ENCODE measurements around the gene TENM4. TPM values are rescaled to one million over a fixed set of nuclear protein-coding genes. Genes with fewer than 3 reads are reported as not detected.

Gene TENM4
- total RNA-seq, 1 donor from 2014 or later = 11.9 TPM

DNA sequence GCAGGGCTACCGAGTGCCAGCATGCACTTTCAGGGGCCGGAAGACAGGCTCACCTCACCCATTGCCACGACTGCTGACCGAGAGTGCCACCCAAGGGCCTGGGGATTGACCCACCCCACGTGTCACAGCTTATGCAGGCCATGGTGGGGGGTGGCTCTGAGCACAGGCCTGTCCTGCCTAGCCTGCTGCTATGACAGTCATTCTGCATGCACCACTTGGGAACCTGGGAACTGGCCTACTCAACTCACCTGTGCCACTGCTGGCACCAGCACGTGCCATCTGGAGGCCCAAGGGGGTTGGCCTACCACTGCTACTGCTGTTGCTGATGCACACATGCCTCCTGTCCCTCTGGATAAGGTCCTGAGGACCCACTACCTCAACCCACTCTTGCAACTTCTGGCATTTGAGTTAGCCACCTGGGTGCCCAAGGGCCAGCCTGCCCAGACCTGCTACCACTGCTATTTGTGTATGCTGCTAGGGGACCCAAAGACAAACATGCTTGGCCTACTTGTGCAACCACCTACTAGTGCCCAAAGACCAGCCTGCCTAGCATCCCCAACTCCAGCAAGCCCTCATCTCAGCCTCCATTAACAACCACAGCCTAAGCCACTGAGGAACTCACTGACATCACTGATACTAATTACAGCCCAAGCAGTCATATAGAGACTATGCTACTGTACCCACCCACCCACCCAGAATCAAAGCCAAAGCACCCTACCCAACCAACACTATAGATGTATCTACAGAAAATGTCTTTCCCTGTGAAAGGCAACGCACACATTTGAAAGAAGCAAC, 807.1 kb downstream of the TENM4 start:
- intact Hi-C loops (cut with DNase I) = no loop called here
- H3K4me1 ChIP-seq = no peaks in the 10 kb centered on the region
- no peak overlapping the region for H3K4me3 ChIP-seq
- H3K27me3 ChIP-seq = no peaks in the 10 kb centered on the region
- TF ChIP-seq, protein P1, sequence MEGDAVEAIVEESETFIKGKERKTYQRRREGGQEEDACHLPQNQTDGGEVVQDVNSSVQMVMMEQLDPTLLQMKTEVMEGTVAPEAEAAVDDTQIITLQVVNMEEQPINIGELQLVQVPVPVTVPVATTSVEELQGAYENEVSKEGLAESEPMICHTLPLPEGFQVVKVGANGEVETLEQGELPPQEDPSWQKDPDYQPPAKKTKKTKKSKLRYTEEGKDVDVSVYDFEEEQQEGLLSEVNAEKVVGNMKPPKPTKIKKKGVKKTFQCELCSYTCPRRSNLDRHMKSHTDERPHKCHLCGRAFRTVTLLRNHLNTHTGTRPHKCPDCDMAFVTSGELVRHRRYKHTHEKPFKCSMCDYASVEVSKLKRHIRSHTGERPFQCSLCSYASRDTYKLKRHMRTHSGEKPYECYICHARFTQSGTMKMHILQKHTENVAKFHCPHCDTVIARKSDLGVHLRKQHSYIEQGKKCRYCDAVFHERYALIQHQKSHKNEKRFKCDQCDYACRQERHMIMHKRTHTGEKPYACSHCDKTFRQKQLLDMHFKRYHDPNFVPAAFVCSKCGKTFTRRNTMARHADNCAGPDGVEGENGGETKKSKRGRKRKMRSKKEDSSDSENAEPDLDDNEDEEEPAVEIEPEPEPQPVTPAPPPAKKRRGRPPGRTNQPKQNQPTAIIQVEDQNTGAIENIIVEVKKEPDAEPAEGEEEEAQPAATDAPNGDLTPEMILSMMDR (IDR thresholded peaks at IDR 0.05) = no peak
- no peak overlapping the region for H3K27ac ChIP-seq
- peaks cover 8 to 33% of the 10 kb centered on the region in 2 donors for H3K9me3 ChIP-seq
- no peak for DNase-seq (ENCODE audit: low spot score in 2 of 2)
- H3K36me3 ChIP-seq = no peaks in the 10 kb centered on the region

DNA sequence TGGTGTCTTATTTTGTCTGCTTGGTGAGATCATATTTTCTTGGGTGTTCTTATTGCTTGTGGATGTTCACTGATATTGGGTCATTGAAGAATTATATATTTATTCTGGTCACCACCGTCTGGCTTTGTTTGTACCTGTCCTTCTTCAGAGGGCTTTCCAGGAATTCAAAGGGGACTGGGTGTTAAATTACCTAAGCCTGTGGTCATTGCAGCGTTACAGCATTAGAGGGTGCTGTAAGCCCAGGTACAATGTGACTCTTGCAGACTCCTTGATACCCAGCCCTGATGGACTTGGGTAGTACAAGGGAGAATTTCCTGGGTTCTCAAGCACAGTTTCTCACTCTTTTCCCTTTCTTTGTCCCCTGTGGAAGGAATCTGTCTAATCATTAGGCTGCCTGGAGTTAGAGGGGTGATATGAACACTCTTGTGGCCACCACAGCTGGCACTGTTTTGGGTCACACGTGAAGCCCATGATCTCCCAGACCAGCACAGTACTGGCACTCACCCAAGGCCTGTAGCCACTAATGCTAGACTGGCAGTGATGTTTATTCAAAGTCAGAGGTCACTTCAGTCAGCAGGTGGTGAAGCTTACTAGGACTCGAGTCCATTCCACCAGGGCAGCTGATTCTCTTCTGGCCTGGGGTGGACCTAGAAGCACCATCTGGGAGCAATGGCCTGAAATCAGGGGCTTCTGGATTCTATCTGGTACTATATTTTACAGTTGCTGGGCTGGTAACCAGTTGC, 810.1 kb downstream of the TENM4 start:
- H3K9me3 ChIP-seq = peaks cover 8 to 36% of the 10 kb centered on the region in 2 donors
- no peak overlapping the region for H3K27ac ChIP-seq
- DNase-seq (ENCODE audit: low spot score in 2 of 2) = no peak
- H3K4me3 ChIP-seq = no peak overlapping the region
- TF ChIP-seq, protein P1 (IDR thresholded peaks at IDR 0.05) = no peak
- H3K4me1 ChIP-seq = no peaks in the 10 kb centered on the region
- no peaks in the 10 kb centered on the region for H3K36me3 ChIP-seq
- intact Hi-C loops (cut with DNase I) = no loop called here
- H3K27me3 ChIP-seq = no peaks in the 10 kb centered on the region

DNA sequence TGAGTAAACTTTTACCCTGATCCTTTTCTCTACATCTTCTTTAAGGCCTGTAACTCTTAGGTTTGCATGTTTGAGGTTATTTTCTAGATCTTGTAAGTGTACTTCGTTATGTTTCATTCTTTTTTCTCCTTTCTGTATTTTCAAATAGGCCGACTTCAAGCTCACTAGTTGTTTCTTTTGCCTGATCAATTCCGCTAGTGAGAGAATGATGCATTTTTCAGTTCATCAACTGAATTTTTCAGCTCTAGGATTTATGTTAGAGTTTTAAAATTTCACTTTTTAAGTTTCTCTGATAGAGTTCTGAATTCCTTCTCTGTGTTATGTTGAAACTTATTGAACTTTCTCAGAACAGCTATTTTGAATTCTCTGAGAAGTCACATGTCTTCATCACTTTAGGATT, 810.7 kb downstream of the TENM4 start:
- no peak overlapping the region for H3K4me3 ChIP-seq
- H3K27me3 ChIP-seq = no peaks in the 10 kb centered on the region
- H3K9me3 ChIP-seq = peaks cover 8 to 36% of the 10 kb centered on the region in 2 donors
- H3K27ac ChIP-seq = no peak overlapping the region
- intact Hi-C loops (cut with DNase I) = no loop called here
- H3K4me1 ChIP-seq = no peaks in the 10 kb centered on the region
- H3K36me3 ChIP-seq = no peaks in the 10 kb centered on the region
- TF ChIP-seq, protein P1 (IDR thresholded peaks at IDR 0.05) = no peak
- no peak for DNase-seq (ENCODE audit: low spot score in 2 of 2)

DNA sequence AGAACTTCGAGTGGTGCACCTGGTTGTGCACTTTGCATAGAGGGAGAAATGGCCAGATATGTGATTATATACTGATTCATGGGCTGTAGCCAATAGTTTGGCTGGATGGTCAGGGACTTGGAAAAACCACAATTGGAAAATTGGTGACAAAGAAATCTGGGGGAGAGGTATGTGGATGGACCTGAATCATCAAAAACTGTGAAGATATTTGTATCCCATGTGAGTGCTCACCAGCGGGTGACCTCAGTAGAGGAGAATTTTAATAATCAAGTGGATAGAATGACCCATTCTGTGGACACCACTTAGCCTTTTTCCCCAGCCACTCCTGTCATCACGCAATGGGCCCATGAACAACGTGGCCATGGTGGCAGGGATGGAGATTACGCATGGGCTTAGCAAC, 818.2 kb downstream of the TENM4 start:
- H3K27ac ChIP-seq = no peak overlapping the region
- no peaks in the 10 kb centered on the region for H3K27me3 ChIP-seq
- intact Hi-C loops (cut with DNase I) = no loop called here
- H3K4me1 ChIP-seq = no peaks in the 10 kb centered on the region
- no peaks in the 10 kb centered on the region for H3K36me3 ChIP-seq
- no peak for DNase-seq (ENCODE audit: low spot score in 2 of 2)
- peaks cover 0 to 14% of the 10 kb centered on the region in 2 donors for H3K9me3 ChIP-seq
- TF ChIP-seq, protein P1 (IDR thresholded peaks at IDR 0.05) = no peak
- no peak overlapping the region for H3K4me3 ChIP-seq

DNA sequence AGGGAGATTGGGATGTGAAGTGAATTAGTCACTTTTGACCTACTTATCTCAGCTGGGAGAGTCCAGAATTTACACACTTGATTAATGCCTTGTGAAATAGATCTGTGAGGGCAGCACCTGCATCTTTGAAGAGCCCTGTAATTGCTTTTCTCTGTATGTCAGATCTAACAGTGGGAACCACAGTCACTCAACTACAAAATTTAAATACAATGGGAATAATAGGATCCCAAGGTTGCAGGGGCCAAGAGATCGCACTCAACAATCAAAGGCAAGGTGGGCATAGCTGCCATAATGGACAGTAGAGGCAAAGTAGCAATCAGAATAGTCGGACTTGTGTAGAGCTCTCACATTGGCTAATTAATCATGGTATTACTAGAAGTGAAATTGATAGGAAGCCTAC, 820.7 kb downstream of the TENM4 start:
- TF ChIP-seq, protein P1 (IDR thresholded peaks at IDR 0.05) = no peak
- no peaks in the 10 kb centered on the region for H3K36me3 ChIP-seq
- H3K9me3 ChIP-seq = peaks cover 0 to 14% of the 10 kb centered on the region in 2 donors
- no peaks in the 10 kb centered on the region for H3K4me1 ChIP-seq
- no peak for DNase-seq (ENCODE audit: low spot score in 2 of 2)
- intact Hi-C loops (cut with DNase I) = no loop called here
- no peaks in the 10 kb centered on the region for H3K27me3 ChIP-seq
- no peak overlapping the region for H3K4me3 ChIP-seq
- no peak overlapping the region for H3K27ac ChIP-seq
